CD14-positive monocyte (primary cell): ENCODE data around the gene PMM1. TPM values are rescaled to one million over a fixed set of nuclear protein-coding genes. Genes with fewer than 3 reads are reported as not detected.

Experiments
- DNase-seq, 3 donors: peaks; one replicate each; pipeline ENCODE4 v3.0.0-alpha.2; 2011 to 2022
- H2AFZ ChIP-seq: 2 replicates; pipeline ENCODE4 v1.6.0; 2012; ENCODE audit warnings: mild to moderate bottlenecking, low read depth, low read length, inconsistent platforms; ENCODE audit not compliant: insufficient read depth, poor library complexity, severe bottlenecking
- H3K27ac ChIP-seq, 2 donors: 1 replicate in 1 of 2; 2 replicates in 1 of 2; pipeline ENCODE4 v1.5.1; 2012 to 2013; ENCODE audit warnings: low read length in 2 of 2, control low read depth in 1 of 2, inconsistent platforms in 1 of 2, low read depth in 1 of 2, mild to moderate bottlenecking in 1 of 2
- H3K27me3 ChIP-seq, 2 donors: one replicate each; pipeline versions ENCODE4 v1.6.0 to v1.6.1; 2011 to 2013; ENCODE audit warnings: low read length in 2 of 2; ENCODE audit not compliant: control insufficient read depth in 2 of 2, insufficient read depth in 2 of 2
- H3K36me3 ChIP-seq, 2 donors: replicated peaks in 1 of 2; 1 replicate in 1 of 2; 2 replicates in 1 of 2; pipeline versions ENCODE4 v1.5.1 to v1.6.1; 2012 to 2013; ENCODE audit warnings: low read length in 2 of 2, control low read depth in 1 of 2, inconsistent platforms in 1 of 2, mild to moderate bottlenecking in 1 of 2; ENCODE audit not compliant: insufficient read depth in 2 of 2, control insufficient read depth in 1 of 2
- H3K4me1 ChIP-seq, 2 donors: 1 replicate in 1 of 2; 2 replicates in 1 of 2; pipeline versions ENCODE4 v1.5.1 to v1.6.1; 2012 to 2013; ENCODE audit warnings: low read length in 2 of 2, control low read depth in 1 of 2, inconsistent platforms in 1 of 2, mild to moderate bottlenecking in 1 of 2, moderate library complexity in 1 of 2; ENCODE audit not compliant: insufficient read depth in 2 of 2, control insufficient read depth in 1 of 2
- H3K4me2 ChIP-seq: replicated peaks from 2 replicates; pipeline ENCODE3; 2012; ENCODE audit warnings: low read length, moderate library complexity, mild to moderate bottlenecking; ENCODE audit not compliant: poor library complexity, severe bottlenecking; ENCODE audit errors: extremely low read depth
- H3K4me3 ChIP-seq, 3 experiments: fragments of 200-600 bp in 1 of 3; sonication (generic) in 1 of 3; replicated peaks in 1 of 3; 1 replicate in 2 of 3; 2 replicates in 1 of 3; pipeline ENCODE4 v1.5.1; 2011 to 2013; ENCODE audit warnings: low read length in 3 of 3, mild to moderate bottlenecking in 3 of 3, control low read depth in 2 of 3, low read depth in 2 of 3, inconsistent platforms in 1 of 3, moderate library complexity in 1 of 3
- H3K79me2 ChIP-seq: 2 replicates; pipeline ENCODE4 v1.6.0; 2012; ENCODE audit warnings: mild to moderate bottlenecking, control low read depth, inconsistent platforms, low read length, moderate library complexity; ENCODE audit not compliant: insufficient read depth
- H3K9ac ChIP-seq: 2 replicates; pipeline ENCODE4 v1.6.0; 2017; ENCODE audit warnings: low read length, mild to moderate bottlenecking; ENCODE audit not compliant: insufficient read depth, poor library complexity, severe bottlenecking
- H3K9me3 ChIP-seq, 2 donors: replicated peaks in 1 of 2; 1 replicate in 1 of 2; 2 replicates in 1 of 2; pipeline versions ENCODE4 v1.5.1 to v1.6.1; 2012 to 2013; ENCODE audit warnings: low read length in 2 of 2, control low read depth in 1 of 2; ENCODE audit not compliant: control insufficient read depth in 1 of 2, insufficient read depth in 1 of 2
- H4K20me1 ChIP-seq: 2 replicates; pipeline ENCODE4 v1.6.0; 2012; ENCODE audit warnings: mild to moderate bottlenecking, low read length, control low read depth, moderate library complexity; ENCODE audit not compliant: insufficient read depth
- H3K27ac Mint-ChIP-seq, 7 donors: one replicate each; pipeline ENCODE4 v1.8.0; 2020; ENCODE audit warnings: mild to moderate bottlenecking in 7 of 7, mixed read lengths in 7 of 7, moderate library complexity in 6 of 7, inconsistent platforms in 2 of 7
- H3K27me3 Mint-ChIP-seq, 3 donors: one replicate each; pipeline ENCODE4 v1.8.0; 2021 to 2022; ENCODE audit warnings: low read depth in 3 of 3, mild to moderate bottlenecking in 3 of 3, mixed read lengths in 3 of 3, moderate library complexity in 3 of 3, inconsistent platforms in 1 of 3
- H3K36me3 Mint-ChIP-seq, 2 donors: one replicate each; pipeline ENCODE4 v1.8.0; 2020; ENCODE audit warnings: mixed read lengths in 2 of 2, inconsistent platforms in 1 of 2, mild to moderate bottlenecking in 1 of 2
- H3K4me1 Mint-ChIP-seq: one replicate; pipeline ENCODE4 v1.8.0; 2020; ENCODE audit warnings: mild to moderate bottlenecking, mixed read lengths
- H3K4me3 Mint-ChIP-seq, 2 donors: one replicate each; pipeline ENCODE4 v1.8.0; 2020; ENCODE audit warnings: mild to moderate bottlenecking in 2 of 2, mixed read lengths in 2 of 2, moderate library complexity in 1 of 2
- H3K9me3 Mint-ChIP-seq, 7 donors: one replicate each; pipeline ENCODE4 v1.8.0; 2020 to 2022; ENCODE audit warnings: mixed read lengths in 7 of 7, mild to moderate bottlenecking in 6 of 7, moderate library complexity in 6 of 7, inconsistent platforms in 2 of 7
- CTCF ChIP-seq: fragments of 200-600 bp; IDR thresholded peaks from one replicate; pipeline ENCODE4 v1.8.0; 2022; ENCODE audit warnings: antibody characterized with exemption, mild to moderate bottlenecking
- WGBS: methylation state at CpG from one replicate; pipeline ENCODE4 v1.1.5; 2013; ENCODE audit warnings: missing lambda C conversion rate; ENCODE audit not compliant: insufficient coverage; 5-methylcytosine and 5-hydroxymethylcytosine counted together
- intact Hi-C, 2 donors: fragments of 100-400 bp; cut with micrococcal nuclease; formaldehyde crosslinking; loops; one replicate each; pipeline versions ENCODE4 v1.15.0 to v1.15.1; 2023
- polyA plus RNA-seq, 3 donors: library from polyadenylated mRNA; depleted of rRNA in 1 of 3; unstranded in 2 of 3; stranded (reverse) in 1 of 3; fragments of 300-500 nt in 2 of 3; fragments of >200 nt in 1 of 3; fragmentation: Illumina TruSeq in 2 of 3; gene quantifications; 1 replicate in 2 of 3; 2 replicates in 1 of 3; pipeline ENCODE4 v1.2.3, GENCODE V29; 2012 to 2021

PMM1 gene
- polyA plus RNA-seq, 3 donors = 15.6 to 32.4 (median 23.5) TPM

DNA sequence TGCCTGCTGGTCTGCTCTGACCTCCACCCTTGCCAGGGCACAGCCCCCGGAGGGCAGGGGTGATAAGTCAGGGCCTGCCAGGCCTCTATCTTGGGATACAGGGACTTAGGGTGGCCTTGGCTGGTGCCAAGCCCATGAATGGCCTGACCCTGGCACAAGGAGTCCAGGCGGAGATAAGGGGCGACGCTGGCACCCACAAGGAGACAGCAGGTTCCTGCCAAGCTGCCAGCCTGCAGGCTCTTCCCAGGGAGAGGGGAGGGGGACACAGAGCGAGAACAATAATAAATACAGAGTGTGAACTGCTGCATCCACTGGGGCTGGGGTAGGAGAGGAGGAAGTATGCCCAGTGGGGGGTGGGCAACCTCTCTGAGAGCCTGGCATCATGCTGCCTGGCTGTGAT lies 27.9 kb downstream of the PMM1 start:
- no peak overlapping the region for H3K27ac Mint-ChIP-seq
- H3K79me2 ChIP-seq = no peaks in the 10 kb centered on the region
- DNase-seq = no peak
- H3K4me1 ChIP-seq = no peaks in the 10 kb centered on the region
- no peak overlapping the region for H2AFZ ChIP-seq
- WGBS = 89% methylated on average over 5 of the region's 5 CpGs
- intact Hi-C loops = no loop called here
- H3K27ac ChIP-seq = no peak overlapping the region
- no peak overlapping the region for H3K4me2 ChIP-seq
- no peaks in the 10 kb centered on the region for H4K20me1 ChIP-seq
- H3K4me3 Mint-ChIP-seq = no peak overlapping the region
- no peaks in the 10 kb centered on the region for H3K4me1 Mint-ChIP-seq
- H3K9ac ChIP-seq = no peak overlapping the region
- TF ChIP-seq CTCF = no peak
- H3K9me3 ChIP-seq = no peaks in the 10 kb centered on the region
- H3K9me3 Mint-ChIP-seq = no peaks in the 10 kb centered on the region
- peaks cover 0 to 27% of the 10 kb centered on the region in 2 donors for H3K27me3 ChIP-seq
- H3K36me3 Mint-ChIP-seq = no peaks in the 10 kb centered on the region
- no peak overlapping the region for H3K4me3 ChIP-seq
- H3K27me3 Mint-ChIP-seq = peaks cover 28 to 58% (median 57%) of the 10 kb centered on the region in 3 donors
- H3K36me3 ChIP-seq = no peaks in the 10 kb centered on the region

DNA sequence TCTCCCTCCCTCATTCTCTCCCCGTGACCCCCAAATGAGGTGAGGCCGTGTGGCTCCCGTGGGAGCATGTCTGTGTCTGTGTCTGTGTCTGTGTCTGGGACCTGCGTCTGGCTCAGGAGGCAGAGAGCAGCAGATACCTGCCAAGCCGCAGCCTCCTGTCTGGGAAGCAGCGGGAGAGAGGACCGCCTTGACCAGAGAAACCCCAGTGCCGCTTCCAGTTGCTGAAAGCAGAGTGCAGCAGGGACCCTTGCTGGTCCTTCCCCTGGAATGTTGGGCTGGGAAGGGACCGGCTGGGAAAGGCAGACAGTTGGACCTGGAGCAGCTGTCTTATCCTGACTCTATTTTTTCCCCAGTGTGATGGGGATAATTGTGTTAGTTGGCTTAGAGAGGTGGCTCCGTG lies 28.3 kb downstream of the PMM1 start:
- Mint-ChIP-seq H3K9me3 (no peaks in the 10 kb centered on the region), H3K27ac (no peak overlapping the region), H3K27me3 (peaks cover 32 to 59% (median 58%) of the 10 kb centered on the region in 3 donors), H3K4me3 (no peak overlapping the region), H3K36me3 (no peaks in the 10 kb centered on the region), H3K4me1 (no peaks in the 10 kb centered on the region)
- 79% methylated on average over 4 of the region's 10 CpGs for WGBS
- Histone ChIP-seq H3K36me3 (no peaks in the 10 kb centered on the region), H3K27ac (no peak overlapping the region), H4K20me1 (no peaks in the 10 kb centered on the region), H2AFZ (no peak overlapping the region), H3K27me3 (peaks cover 0 to 29% of the 10 kb centered on the region in 2 donors), H3K4me3 (no peak overlapping the region), H3K4me2 (no peak overlapping the region), H3K79me2 (no peaks in the 10 kb centered on the region), H3K9me3 (no peaks in the 10 kb centered on the region), H3K4me1 (no peaks in the 10 kb centered on the region), H3K9ac (no peak overlapping the region)
- no peak for DNase-seq
- TF ChIP-seq CTCF = no peak
- intact Hi-C loops = no loop called here
